ENCODE measurements around the gene COL27A1. TPM values are rescaled to one million over a fixed set of nuclear protein-coding genes. Genes with fewer than 3 reads are reported as not detected.
A peak's percentile ranks its signal among the peaks of the same experiment; 100 is the strongest.

COL27A1 gene
- total RNA-seq, 2 donors from 2014 or later: 1.3 to 2.4 TPM

DNA sequence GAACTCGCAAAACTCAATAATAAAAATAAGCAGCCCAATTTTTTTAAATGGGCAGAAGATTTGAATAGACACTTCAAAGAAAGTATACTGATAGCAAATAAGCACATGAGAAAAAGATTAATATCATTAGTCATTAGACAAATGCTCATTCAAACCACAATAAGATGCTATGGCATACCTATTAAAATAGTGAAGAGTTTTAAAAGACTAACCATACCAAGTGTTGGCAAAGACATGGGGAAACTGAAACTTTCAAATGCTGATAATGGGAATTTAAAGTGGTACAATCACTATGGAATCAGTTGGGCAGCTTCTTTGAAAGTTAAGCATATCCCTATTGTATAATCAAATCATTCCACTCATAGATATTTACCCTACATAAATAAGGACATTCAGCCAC, 141.0 kb downstream of the COL27A1 start:
- Mint-ChIP-seq H3K4me1 (ENCODE audit: low read depth) (no peaks in the 10 kb centered on the region), H3K27me3 (ENCODE audit: low read depth) (peaks cover under 1% of the 10 kb centered on the region), H3K36me3 (ENCODE audit: insufficient read depth in 2 of 2) (peaks cover 5 to 16% of the 10 kb centered on the region in 2 donors), H3K4me3 (no peak overlapping the region), H3K27ac (no peak overlapping the region), H3K9me3 (peaks cover 4 to 8% of the 10 kb centered on the region in 2 donors)
- no peak for DNase-seq
- ATAC-seq (replicated peaks in 1 of 2): no peak

DNA sequence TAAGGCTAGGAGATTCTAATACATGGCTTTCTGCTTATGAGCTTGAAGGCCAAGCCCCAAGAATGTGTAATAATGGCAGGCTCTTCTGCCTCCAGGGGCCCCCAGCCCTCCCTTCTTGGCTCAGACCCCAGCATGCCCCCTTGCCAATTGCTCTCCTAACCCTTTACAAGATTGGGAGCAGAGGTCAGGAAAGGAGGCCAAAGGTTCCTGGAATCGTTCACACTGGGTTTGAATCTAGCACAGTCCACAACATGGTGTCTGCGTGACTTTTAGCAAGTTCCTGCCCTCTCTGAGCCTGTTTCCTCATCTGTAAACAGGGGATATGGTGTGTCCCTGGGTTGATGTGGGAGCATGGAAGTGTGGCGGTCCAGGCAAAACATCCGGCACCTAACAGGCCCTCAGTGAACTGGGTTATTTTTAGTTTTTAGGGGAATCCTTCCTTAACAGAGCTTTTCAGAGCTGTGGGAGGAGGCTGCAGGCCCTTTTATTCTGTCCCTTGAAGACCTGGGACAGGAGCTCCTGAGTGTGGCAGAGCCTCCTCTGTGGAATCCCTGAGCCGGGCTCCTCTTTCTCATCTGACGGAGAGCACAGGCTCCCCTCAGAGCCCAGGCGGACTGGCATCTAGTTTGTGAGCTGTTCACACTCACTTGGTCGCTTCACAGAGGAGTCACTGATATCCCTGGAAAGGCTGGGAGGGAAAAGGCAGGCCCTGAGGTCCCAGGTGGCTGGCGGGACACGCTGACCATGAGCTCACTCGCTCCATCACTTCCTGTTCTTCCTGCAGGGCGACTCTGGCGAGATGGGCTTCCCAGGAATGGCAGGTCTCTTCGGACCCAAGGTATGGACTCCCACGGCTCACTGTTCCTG, 144.2 kb downstream of the COL27A1 start:
- H3K27me3 Mint-ChIP-seq (ENCODE audit: low read depth): no peaks in the 10 kb centered on the region
- H3K4me1 Mint-ChIP-seq (ENCODE audit: low read depth): no peaks in the 10 kb centered on the region
- no peak for ATAC-seq (replicated peaks in 1 of 2)
- no peak for DNase-seq
- no peak overlapping the region for H3K4me3 Mint-ChIP-seq
- H3K27ac Mint-ChIP-seq: no peak overlapping the region
- H3K36me3 Mint-ChIP-seq (ENCODE audit: insufficient read depth in 2 of 2): peaks cover 4 to 11% of the 10 kb centered on the region in 2 donors
- H3K9me3 Mint-ChIP-seq: peaks cover 3 to 8% of the 10 kb centered on the region in 2 donors

DNA sequence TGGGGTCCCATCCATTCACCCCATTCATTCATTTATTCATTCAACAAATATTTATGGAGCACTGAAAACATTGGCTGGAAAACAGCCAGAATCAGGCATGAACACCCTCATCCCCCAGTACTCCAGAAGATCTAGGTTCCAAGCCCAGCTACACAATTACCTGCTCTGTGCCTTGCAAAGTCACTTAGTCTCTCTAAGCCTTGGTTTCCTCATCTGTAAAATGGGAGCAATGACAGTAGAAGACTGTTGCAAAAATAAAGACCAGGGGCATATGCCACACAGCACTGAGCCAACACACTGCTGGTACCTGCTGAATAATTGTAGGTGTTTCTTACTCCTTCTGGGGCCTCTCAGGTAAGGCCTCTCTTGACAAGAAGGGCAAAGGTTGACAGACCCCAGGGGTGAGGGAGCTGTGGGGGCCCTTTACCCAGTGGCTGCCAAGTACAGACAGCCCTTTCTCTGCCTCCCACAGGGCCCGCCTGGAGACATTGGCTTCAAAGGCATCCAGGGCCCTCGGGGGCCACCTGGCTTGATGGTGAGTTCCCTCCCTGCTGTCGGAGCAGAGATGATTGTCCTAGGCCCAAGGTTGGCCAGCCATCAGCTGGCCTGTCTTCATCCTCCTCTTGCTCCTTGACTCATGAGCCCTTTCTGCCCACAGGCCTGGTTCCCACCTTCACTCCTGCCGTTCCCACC, 145.0 kb downstream of the COL27A1 start:
- no peaks in the 10 kb centered on the region for H3K27me3 Mint-ChIP-seq (ENCODE audit: low read depth)
- H3K36me3 Mint-ChIP-seq (ENCODE audit: insufficient read depth in 2 of 2): peaks cover 0 to 6% of the 10 kb centered on the region in 2 donors
- ATAC-seq (replicated peaks in 1 of 2) (no peak), DNase-seq (no peak)
- peaks cover 0 to 5% of the 10 kb centered on the region in 2 donors for H3K9me3 Mint-ChIP-seq
- no peak overlapping the region for H3K27ac Mint-ChIP-seq
- H3K4me3 Mint-ChIP-seq: no peak overlapping the region
- H3K4me1 Mint-ChIP-seq (ENCODE audit: low read depth): no peaks in the 10 kb centered on the region

DNA sequence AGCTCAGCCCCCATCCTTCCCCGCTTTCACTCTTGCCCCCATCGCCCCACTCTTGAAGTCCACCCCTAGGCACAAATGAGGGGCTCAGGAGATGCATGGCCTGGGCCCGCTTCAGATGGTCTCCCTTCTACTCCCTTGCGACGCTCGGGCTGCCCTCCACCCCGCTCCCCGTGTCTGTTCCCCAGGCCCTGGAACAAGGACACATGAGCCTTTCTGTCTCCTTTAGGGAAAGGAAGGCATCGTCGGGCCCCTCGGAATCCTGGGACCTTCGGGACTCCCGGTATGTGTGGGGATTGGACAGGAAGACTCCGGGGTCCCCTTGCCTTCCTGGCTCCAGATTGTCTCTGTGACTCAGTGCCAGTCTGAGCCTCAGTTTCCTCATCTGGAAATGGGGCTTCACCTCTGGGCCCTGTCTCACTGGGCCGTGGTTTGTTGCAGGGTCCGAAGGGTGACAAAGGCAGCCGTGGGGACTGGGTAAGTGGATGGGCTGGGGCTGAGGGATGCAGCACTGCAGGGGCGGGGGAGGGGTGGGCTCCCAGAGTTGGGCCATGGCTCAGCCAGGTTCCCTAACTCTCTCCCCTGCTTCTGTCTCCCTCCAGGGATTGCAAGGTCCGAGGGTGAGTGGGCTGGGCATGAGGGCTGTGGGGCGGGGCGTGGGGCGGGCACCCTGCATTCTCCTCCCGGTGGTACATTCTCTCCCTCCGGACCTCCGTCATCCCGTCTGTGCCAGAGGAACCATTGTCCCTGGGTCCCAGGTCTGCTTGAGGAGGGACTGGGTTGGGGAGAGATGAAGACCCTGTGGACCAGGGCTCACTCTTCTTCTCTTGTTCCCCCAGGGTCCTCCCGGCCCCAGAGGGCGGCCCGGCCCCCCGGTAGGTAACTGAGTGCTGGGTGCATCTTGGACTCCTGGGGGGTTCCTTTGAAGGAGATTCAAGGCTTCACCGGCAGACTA, 145.8 kb downstream of the COL27A1 start:
- Mint-ChIP-seq H3K4me3 (no peak overlapping the region), H3K27me3 (ENCODE audit: low read depth) (no peaks in the 10 kb centered on the region)
- DNase-seq: no peak

DNA sequence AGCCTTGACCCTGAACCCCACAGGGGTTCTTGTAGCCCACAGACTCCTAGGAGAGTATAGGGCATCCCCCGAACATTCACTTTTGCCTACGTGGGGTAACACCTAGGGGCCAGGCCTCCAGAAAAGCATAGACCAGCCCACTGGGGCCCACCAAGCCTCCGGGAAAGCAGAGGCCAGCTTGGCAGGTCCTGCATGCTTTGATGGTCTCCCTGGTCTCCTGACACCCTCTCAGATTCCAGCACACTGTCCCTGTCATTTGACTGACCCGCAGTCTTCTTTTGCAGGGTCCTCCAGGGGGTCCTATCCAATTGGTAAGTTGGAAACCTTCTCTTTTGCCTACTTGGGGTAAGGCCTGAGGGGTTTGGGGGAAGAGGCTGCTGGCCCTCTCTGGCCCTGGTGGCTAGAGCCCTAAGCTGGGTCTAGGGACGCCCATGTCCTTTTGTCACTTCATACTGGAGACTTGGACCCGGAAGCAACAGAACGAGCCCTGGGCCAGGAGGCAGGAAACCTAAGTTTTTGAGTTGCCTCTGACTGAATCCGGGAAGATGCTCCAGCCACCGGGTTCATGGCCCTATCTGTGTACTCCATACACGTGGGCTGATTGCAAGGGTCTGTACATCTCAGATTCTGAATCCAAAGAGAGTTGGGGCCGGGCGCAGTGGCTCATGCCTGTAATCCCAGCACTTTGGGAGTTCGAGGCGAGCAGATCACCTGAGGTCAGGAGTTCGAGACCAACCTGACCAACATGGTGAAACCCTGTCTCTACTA, 146.6 kb downstream of the COL27A1 start:
- Mint-ChIP-seq H3K27ac (no peak overlapping the region), H3K36me3 (ENCODE audit: insufficient read depth in 2 of 2) (no peaks in the 10 kb centered on the region), H3K4me3 (no peak overlapping the region), H3K9me3 (no peaks in the 10 kb centered on the region), H3K27me3 (ENCODE audit: low read depth) (no peaks in the 10 kb centered on the region), H3K4me1 (ENCODE audit: low read depth) (peaks cover 7% of the 10 kb centered on the region)
- ATAC-seq (replicated peaks in 1 of 2) (no peak), DNase-seq (no peak)

More for the DNA sequence above, 145.8 kb downstream of the COL27A1 start:
- Mint-ChIP-seq H3K4me1 (ENCODE audit: low read depth) (peaks cover 7% of the 10 kb centered on the region), H3K27ac (no peak overlapping the region), H3K9me3 (no peaks in the 10 kb centered on the region), H3K36me3 (ENCODE audit: insufficient read depth in 2 of 2) (peaks cover 0 to under 1% of the 10 kb centered on the region in 2 donors)
- no peak for ATAC-seq (replicated peaks in 1 of 2)

DNA sequence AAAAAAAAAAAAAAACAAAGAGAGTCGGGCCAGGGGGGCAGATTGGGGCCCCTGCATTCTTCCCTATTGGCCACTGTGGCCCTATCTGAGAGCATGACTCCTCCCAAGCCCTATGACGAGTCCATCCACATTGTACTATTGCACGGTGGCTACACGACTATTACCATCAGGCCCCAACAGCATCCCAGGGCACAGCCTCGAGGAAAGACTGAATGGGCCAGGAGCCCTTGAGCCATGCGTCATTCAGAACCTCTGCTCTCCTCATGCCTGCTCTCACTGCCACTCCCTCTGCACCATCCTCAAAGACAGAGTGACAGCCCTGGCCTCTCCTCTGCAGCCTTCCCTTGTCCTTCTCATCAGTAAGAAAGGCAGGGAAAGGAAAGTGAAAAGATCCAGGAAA, 147.4 kb downstream of the COL27A1 start:
- ATAC-seq (replicated peaks in 1 of 2): no peak
- DNase-seq: no peak
- H3K9me3 Mint-ChIP-seq: no peaks in the 10 kb centered on the region
- no peak overlapping the region for H3K4me3 Mint-ChIP-seq
- no peaks in the 10 kb centered on the region for H3K36me3 Mint-ChIP-seq (ENCODE audit: insufficient read depth in 2 of 2)
- peaks cover 7% of the 10 kb centered on the region for H3K4me1 Mint-ChIP-seq (ENCODE audit: low read depth)
- no peak overlapping the region for H3K27ac Mint-ChIP-seq
- H3K27me3 Mint-ChIP-seq (ENCODE audit: low read depth): no peaks in the 10 kb centered on the region

DNA sequence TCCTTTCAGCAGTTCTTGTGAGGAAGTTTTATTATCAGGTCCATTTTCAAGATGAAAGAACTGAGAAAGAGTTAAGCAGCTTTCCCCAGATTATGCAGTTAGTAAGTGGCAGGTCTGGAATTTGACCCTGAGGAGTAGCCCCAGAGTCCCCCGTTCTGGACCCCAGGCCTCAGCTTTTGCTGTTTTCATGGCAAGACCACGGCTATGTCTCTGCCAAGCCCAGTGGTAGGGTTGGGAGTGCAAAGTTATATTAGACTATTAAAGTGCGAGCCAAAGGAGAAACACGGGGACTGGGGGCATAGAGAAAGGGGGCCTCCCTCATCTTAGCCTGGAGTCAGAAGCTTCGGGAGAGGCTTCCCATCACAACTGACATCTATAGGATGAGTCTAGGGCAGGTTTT, 148.2 kb downstream of the COL27A1 start:
- Mint-ChIP-seq H3K36me3 (ENCODE audit: insufficient read depth in 2 of 2) (no peaks in the 10 kb centered on the region), H3K27me3 (ENCODE audit: low read depth) (no peaks in the 10 kb centered on the region), H3K9me3 (no peaks in the 10 kb centered on the region), H3K4me3 (no peak overlapping the region), H3K27ac (no peak overlapping the region), H3K4me1 (ENCODE audit: low read depth) (peaks cover 7% of the 10 kb centered on the region)
- DNase-seq: no peak
- no peak for ATAC-seq (replicated peaks in 1 of 2)

DNA sequence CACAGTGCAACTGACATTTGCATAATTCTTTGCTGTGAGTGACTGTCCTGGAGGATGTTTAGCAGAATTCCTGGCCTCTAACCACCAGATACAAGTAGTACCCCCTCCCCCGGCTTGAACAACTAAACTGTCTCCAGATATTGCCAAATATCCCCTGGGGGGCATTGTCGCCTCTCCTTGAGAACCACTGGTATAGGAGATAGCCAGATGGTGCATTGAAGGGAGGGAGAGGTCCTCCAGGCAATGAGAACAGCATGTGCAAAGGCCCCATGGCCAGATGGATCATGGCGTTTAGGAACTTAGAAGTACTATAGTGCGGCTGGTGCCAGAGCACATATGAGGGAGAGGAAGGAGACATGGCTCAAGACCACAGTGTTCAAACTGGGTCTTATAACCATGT, 148.6 kb downstream of the COL27A1 start:
- DNase-seq: no peak
- Mint-ChIP-seq H3K4me1 (ENCODE audit: low read depth) (peaks cover 7% of the 10 kb centered on the region), H3K27ac (no peak overlapping the region), H3K27me3 (ENCODE audit: low read depth) (no peaks in the 10 kb centered on the region), H3K9me3 (no peaks in the 10 kb centered on the region), H3K36me3 (ENCODE audit: insufficient read depth in 2 of 2) (no peaks in the 10 kb centered on the region), H3K4me3 (no peak overlapping the region)
- no peak for ATAC-seq (replicated peaks in 1 of 2)

DNA sequence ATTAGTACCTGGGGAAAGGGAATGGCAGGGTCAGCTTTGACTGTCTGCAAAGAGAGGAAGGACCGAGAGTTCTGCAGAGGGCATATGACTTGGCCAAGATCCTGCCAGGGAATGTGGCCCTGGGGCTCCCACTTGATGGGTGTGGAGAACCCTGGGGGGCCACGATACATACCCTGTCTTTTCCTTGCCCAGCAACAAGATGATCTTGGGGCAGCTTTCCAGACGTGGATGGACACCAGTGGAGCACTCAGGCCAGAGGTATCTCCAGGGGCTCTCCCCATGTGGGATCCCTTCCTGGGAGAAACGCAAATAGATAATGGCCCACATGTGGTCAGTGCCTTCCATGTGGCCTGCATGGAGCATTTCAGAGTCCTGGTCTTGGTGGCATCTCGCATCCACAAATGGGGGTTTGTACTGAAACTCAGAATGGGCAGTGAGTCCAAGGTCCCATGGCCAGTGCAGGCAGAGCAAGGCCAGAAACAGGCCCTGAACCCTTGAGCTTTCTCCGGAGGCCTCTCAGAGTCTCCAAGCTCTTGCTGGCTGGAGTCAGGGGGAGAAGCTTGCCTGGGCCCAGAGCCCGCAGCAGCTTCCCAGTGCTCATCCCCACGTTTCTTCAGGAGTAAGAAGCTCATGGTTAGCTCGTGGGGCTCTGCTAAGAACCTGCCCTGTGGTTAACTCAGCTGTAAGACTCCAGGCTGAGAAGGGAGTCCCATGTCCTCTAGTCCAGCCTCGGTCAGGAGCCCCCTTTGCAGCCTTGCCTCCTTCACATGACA, 149.3 kb downstream of the COL27A1 start:
- Mint-ChIP-seq H3K9me3 (no peaks in the 10 kb centered on the region), H3K27ac (no peak overlapping the region), H3K4me3 (no peak overlapping the region), H3K36me3 (ENCODE audit: insufficient read depth in 2 of 2) (no peaks in the 10 kb centered on the region), H3K4me1 (ENCODE audit: low read depth) (peaks cover 7% of the 10 kb centered on the region), H3K27me3 (ENCODE audit: low read depth) (no peaks in the 10 kb centered on the region)
- no peak for DNase-seq
- no peak for ATAC-seq (replicated peaks in 1 of 2)

DNA sequence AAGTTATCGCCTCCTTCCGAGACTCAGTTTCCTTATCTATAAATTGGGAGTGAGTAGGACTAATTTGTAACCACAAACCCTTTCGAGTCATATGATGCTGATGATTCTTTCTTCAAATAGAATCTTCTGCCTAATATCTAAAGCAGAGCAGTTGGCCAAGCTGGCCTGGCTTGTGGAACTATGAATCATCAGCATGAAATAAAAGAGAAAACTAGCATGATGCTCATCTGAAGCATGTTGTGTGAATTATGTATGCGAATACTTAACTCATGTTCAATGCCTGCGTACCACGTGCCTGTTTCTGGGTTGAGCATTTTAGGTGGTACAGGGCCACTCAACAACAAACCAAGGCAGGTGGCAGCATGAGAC, 152.5 kb downstream of the COL27A1 start:
- Mint-ChIP-seq H3K9me3 (no peaks in the 10 kb centered on the region), H3K36me3 (ENCODE audit: insufficient read depth in 2 of 2) (no peaks in the 10 kb centered on the region), H3K27ac (peak overlapping the region; percentile 75), H3K27me3 (ENCODE audit: low read depth) (no peaks in the 10 kb centered on the region), H3K4me3 (no peak overlapping the region), H3K4me1 (ENCODE audit: low read depth) (peaks cover 7% of the 10 kb centered on the region)
- ATAC-seq (replicated peaks in 1 of 2) (no peak), DNase-seq (no peak)

DNA sequence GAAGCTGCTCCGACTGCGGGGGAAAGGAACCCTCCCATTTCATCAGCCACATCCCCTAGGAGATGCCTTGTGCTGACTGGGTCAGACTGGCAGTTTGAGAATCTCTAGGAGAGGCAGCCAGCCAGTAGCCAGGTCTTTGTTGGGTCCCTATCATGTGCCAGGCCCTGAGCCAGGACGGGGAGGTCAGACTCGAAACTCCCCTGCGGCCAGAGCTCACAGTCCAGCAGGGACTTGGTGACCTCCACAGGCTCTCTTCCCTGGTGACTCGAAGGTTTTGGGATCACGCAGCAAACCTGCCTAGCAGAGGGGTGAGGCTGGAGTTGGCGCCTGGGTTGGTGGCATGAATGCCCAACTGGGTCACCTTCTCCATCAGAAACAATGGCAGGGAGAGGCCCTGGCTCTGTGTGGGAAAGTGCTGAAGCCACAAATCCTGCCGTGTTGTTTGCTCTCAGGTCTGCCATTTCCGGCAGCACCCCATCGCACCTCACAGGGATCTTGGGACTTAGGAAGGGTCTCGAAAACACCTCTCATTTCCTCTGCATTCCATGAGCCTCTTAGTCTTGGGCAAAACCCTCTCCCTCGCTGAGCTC, 153.1 kb downstream of the COL27A1 start:
- no peaks in the 10 kb centered on the region for H3K9me3 Mint-ChIP-seq
- no peak overlapping the region for H3K4me3 Mint-ChIP-seq
- DNase-seq (no peak), ATAC-seq (replicated peaks in 1 of 2) (no peak)
- peaks cover 7% of the 10 kb centered on the region for H3K4me1 Mint-ChIP-seq (ENCODE audit: low read depth)
- no peaks in the 10 kb centered on the region for H3K27me3 Mint-ChIP-seq (ENCODE audit: low read depth)
- H3K27ac Mint-ChIP-seq: no peak overlapping the region
- H3K36me3 Mint-ChIP-seq (ENCODE audit: insufficient read depth in 2 of 2): no peaks in the 10 kb centered on the region

All from activated T-cell treated with anti-CD3 and anti-CD28 coated beads, Interleukin-2, amount 50 U/mL, for 72 hours (primary cell).